Measurements from ENCODE around the gene CDH26. TPM values are rescaled to one million over a fixed set of nuclear protein-coding genes. Genes with fewer than 3 reads are reported as not detected.
A peak's percentile ranks its signal among the peaks of the same experiment; 100 is the strongest.

The CDH26 gene
- total RNA-seq, 1 donor from 2014 or later = 8.8 TPM

GRCh38 chr20:60057866-60058807 is 99.9 kb downstream of the CDH26 start:
- DNase-seq (peak; percentile 73), ATAC-seq (peak; percentile 54)
- Histone ChIP-seq H3K4me1 (peaks cover 30% of the 10 kb centered on the region), H3K36me3 (no peaks in the 10 kb centered on the region), H3K27ac (peak overlapping the region; percentile 65), H3K9me3 (no peaks in the 10 kb centered on the region), H3K4me3 (no peak overlapping the region), H3K27me3 (no peaks in the 10 kb centered on the region)
- intact Hi-C loops (cut with DNase I) = no loop called here
- TF ChIP-seq, protein P1, sequence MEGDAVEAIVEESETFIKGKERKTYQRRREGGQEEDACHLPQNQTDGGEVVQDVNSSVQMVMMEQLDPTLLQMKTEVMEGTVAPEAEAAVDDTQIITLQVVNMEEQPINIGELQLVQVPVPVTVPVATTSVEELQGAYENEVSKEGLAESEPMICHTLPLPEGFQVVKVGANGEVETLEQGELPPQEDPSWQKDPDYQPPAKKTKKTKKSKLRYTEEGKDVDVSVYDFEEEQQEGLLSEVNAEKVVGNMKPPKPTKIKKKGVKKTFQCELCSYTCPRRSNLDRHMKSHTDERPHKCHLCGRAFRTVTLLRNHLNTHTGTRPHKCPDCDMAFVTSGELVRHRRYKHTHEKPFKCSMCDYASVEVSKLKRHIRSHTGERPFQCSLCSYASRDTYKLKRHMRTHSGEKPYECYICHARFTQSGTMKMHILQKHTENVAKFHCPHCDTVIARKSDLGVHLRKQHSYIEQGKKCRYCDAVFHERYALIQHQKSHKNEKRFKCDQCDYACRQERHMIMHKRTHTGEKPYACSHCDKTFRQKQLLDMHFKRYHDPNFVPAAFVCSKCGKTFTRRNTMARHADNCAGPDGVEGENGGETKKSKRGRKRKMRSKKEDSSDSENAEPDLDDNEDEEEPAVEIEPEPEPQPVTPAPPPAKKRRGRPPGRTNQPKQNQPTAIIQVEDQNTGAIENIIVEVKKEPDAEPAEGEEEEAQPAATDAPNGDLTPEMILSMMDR (IDR thresholded peaks at IDR 0.05) = no peak

GRCh38 chr20:60058879-60059278 is 100.7 kb downstream of the CDH26 start:
- intact Hi-C loops (cut with DNase I) = no loop called here
- no peaks in the 10 kb centered on the region for H3K9me3 ChIP-seq
- peak overlapping the region; percentile 65 for H3K27ac ChIP-seq
- ATAC-seq (no peak), DNase-seq (no peak)
- H3K4me1 ChIP-seq = peaks cover 23% of the 10 kb centered on the region
- no peak overlapping the region for H3K4me3 ChIP-seq
- TF ChIP-seq, protein P1 (IDR thresholded peaks at IDR 0.05) = no peak
- no peaks in the 10 kb centered on the region for H3K36me3 ChIP-seq
- no peaks in the 10 kb centered on the region for H3K27me3 ChIP-seq

GRCh38 chr20:60060006-60060557 is 101.9 kb downstream of the CDH26 start:
- intact Hi-C loops (cut with DNase I) = no loop called here
- H3K4me1 ChIP-seq = peaks cover 23% of the 10 kb centered on the region
- no peak overlapping the region for H3K4me3 ChIP-seq
- DNase-seq (no peak), ATAC-seq (no peak)
- H3K27me3 ChIP-seq = no peaks in the 10 kb centered on the region
- no peak overlapping the region for H3K27ac ChIP-seq
- no peaks in the 10 kb centered on the region for H3K9me3 ChIP-seq
- H3K36me3 ChIP-seq = no peaks in the 10 kb centered on the region
- TF ChIP-seq, protein P1 (IDR thresholded peaks at IDR 0.05) = no peak

DNA sequence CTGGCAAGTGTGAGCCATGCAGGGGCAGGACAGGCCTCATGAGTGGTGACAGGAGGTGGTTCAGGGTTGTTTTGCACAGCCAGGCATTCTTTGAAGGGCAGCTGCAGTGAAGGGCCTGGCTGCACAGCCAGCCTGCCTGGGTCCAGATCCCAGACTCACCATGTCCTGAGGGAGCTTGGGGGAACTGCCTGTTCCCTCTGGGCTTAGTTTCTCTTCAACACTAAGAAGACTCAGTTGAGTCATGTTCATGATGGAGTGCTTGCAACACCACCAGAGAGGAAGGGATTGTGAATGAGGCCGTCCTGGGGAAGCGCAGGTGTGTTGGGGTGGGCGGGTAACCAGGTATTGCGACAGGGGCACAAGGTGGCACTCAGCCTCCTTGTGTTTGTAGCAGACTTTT is 102.4 kb downstream of the CDH26 start:
- ATAC-seq (peak; percentile 56), DNase-seq (peak; percentile 77)
- Histone ChIP-seq H3K27ac (no peak overlapping the region), H3K36me3 (no peaks in the 10 kb centered on the region), H3K4me3 (no peak overlapping the region), H3K9me3 (no peaks in the 10 kb centered on the region), H3K27me3 (no peaks in the 10 kb centered on the region), H3K4me1 (peaks cover 23% of the 10 kb centered on the region)
- TF ChIP-seq, protein P1 (IDR thresholded peaks at IDR 0.05) = no peak
- intact Hi-C loops (cut with DNase I) = no loop called here

DNA sequence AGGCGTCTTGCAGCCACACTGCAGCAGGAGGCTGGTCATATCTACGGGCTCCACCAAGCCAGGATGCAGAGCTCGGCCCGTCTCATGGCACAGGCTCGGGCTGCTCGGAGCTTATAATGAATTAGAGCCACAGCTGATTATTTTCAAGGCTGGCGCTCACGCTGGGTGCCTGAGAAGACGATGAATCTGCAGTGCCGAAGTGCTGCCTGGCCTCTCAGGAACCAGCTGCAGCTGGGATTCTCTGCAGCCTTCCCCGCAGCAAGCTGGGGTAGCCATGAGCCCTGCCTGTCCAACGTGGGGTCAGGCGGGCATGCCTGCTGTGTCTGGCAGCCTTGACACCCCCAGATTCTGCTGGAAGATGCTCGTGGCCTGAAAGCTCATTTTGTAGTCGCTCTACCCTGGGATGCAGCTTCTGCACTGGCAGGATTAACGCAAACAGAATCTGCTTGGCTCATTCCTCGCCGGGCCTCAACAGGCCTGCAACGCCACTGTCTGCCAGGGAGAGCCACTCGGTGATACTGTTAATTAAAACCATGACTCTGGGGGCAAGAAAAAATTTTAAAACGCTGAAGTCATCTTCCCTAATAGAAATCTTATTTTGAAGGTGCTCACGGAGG is 104.3 kb downstream of the CDH26 start:
- TF ChIP-seq, protein P1 (IDR thresholded peaks at IDR 0.05) = no peak
- intact Hi-C loops (cut with DNase I) = no loop called here
- peaks cover 14% of the 10 kb centered on the region for H3K4me1 ChIP-seq
- no peaks in the 10 kb centered on the region for H3K27me3 ChIP-seq
- DNase-seq (no peak), ATAC-seq (no peak)
- no peak overlapping the region for H3K4me3 ChIP-seq
- no peaks in the 10 kb centered on the region for H3K36me3 ChIP-seq
- peak overlapping the region; percentile 8 for H3K27ac ChIP-seq
- no peaks in the 10 kb centered on the region for H3K9me3 ChIP-seq

Data from upper lobe of right lung (tissue), 1 donor.